ENCODE measurements around the gene EAPP.
"Not testable (repeated sequence)": the region's sequence is repeated elsewhere in the genome, so short reads cannot be mapped to it uniquely, and the experiment has no call there.

EAPP gene

GRCh38 chr14:34539407-34540180 is at the start of gene EAPP:
EAPP (minus strand) TSS chr14:34539701; CDS start chr14:34539628, 73 bp downstream.
- DNase-seq (ENCODE audit: low read depth in 1 of 2, low spot score in 1 of 2) = peak; percentile 88 to 89

GRCh38 chr14:34583525-34583924 is 44.0 kb upstream of the EAPP start:
- no peak for DNase-seq (ENCODE audit: low read depth in 1 of 2, low spot score in 1 of 2)

GRCh38 chr14:34582117-34582680 is 42.7 kb upstream of the EAPP start:
- no peak for DNase-seq (ENCODE audit: low read depth in 1 of 2, low spot score in 1 of 2)

GRCh38 chr14:34580381-34580780 is 40.9 kb upstream of the EAPP start:
- DNase-seq (ENCODE audit: low read depth in 1 of 2, low spot score in 1 of 2) = no peak

- no peak for DNase-seq (ENCODE audit: low read depth in 1 of 2, low spot score in 1 of 2)
Observed at GRCh38 chr14:34571771-34572170, 32.3 kb upstream of the EAPP start.

- no peak for DNase-seq (ENCODE audit: low read depth in 1 of 2, low spot score in 1 of 2)
Observed at GRCh38 chr14:34569750-34570149, 30.2 kb upstream of the EAPP start.

GRCh38 chr14:34568803-34569202 is 29.3 kb upstream of the EAPP start:
- no peak for DNase-seq (ENCODE audit: low read depth in 1 of 2, low spot score in 1 of 2)

GRCh38 chr14:34562776-34563150 is 23.3 kb upstream of the EAPP start:
- DNase-seq (ENCODE audit: low read depth in 1 of 2, low spot score in 1 of 2) = no peak

GRCh38 chr14:34562037-34562775 is 22.7 kb upstream of the EAPP start:
- not testable (repeated sequence) for DNase-seq (ENCODE audit: low read depth in 1 of 2, low spot score in 1 of 2)

GRCh38 chr14:34556498-34556829 is 17.0 kb upstream of the EAPP start:
- not testable (repeated sequence) for DNase-seq (ENCODE audit: low read depth in 1 of 2, low spot score in 1 of 2)

- not testable (repeated sequence) for DNase-seq (ENCODE audit: low read depth in 1 of 2, low spot score in 1 of 2)
Observed at GRCh38 chr14:34555583-34556497, 16.3 kb upstream of the EAPP start.

GRCh38 chr14:34554540-34555250 is 15.2 kb upstream of the EAPP start:
- no peak for DNase-seq (ENCODE audit: low read depth in 1 of 2, low spot score in 1 of 2)

GRCh38 chr14:34549276-34549966 is 9.9 kb upstream of the EAPP start:
- not testable (repeated sequence) for DNase-seq (ENCODE audit: low read depth in 1 of 2, low spot score in 1 of 2)

GRCh38 chr14:34548472-34548981 is 9.0 kb upstream of the EAPP start:
- no peak for DNase-seq (ENCODE audit: low read depth in 1 of 2, low spot score in 1 of 2)

GRCh38 chr14:34547136-34547520 is 7.6 kb upstream of the EAPP start:
- not testable (repeated sequence) for DNase-seq (ENCODE audit: low read depth in 1 of 2, low spot score in 1 of 2)

GRCh38 chr14:34546272-34547135 is 7.0 kb upstream of the EAPP start:
- not testable (repeated sequence) for DNase-seq (ENCODE audit: low read depth in 1 of 2, low spot score in 1 of 2)

- DNase-seq (ENCODE audit: low read depth in 1 of 2, low spot score in 1 of 2) = not testable (repeated sequence)
Observed at GRCh38 chr14:34540181-34541059, 919 bp upstream of the EAPP start.
